ENCODE data around the gene SDR42E2.

The SDR42E2 gene

DNA sequence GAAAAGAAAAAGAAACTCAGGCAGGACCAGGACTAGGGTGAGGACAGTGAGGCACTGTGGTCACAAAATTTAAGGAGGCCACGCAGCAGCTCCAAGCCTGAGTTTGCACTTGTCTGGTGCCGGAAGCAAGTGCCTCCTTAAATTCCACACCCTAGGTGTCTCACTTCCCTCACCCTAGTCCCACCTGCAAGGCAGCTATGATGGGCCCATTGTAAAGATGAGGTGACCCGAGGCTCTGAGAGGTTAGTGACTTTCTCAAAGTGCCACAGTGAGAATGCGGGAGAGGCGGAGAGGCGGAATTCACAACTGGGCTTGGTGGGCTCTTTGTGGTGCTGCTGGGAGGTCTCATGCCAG is 22.3 kb downstream of the SDR42E2 start:
- Histone ChIP-seq H3K27me3 (ENCODE audit: control insufficient read depth in 1 of 2, insufficient read depth in 2 of 2, low read length in 2 of 2) (no peaks in the 10 kb centered on the region), H3K4me3 (ENCODE audit: low read depth in 1 of 2, low read length in 2 of 2) (no peak overlapping the region), H3K36me3 (ENCODE audit: insufficient read depth, low read length) (no peaks in the 10 kb centered on the region), H3K9me3 (ENCODE audit: low read length) (no peaks in the 10 kb centered on the region), H3K4me1 (ENCODE audit: insufficient read depth, low read length) (peaks cover 13% of the 10 kb centered on the region), H3K27ac (ENCODE audit: low read depth, low read length) (no peak overlapping the region), H3K9ac (ENCODE audit: low read length) (no peak overlapping the region)

DNA sequence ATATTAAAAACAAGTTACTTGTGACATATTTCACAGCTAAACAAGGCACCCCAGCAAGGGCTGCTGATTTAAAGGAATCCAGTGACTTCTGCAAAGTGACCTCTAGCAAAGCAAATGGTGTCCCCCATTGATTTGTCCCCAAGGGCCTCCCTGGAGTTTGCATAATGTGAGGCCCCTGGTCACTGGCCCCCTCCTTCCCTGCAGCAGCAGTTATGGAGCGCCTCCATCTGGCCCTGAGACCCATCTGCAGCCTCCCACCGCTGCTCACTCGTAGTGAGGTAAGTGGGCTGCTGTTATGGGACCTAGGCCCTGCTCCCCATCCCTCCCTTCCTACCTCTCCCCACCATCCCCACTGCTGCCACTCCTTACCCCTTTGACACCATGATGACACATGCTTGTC is 24.2 kb downstream of the SDR42E2 start:
- Histone ChIP-seq H3K9ac (ENCODE audit: low read length) (no peak overlapping the region), H3K9me3 (ENCODE audit: low read length) (no peaks in the 10 kb centered on the region), H3K4me3 (ENCODE audit: low read depth in 1 of 2, low read length in 2 of 2) (no peak overlapping the region), H3K27me3 (ENCODE audit: control insufficient read depth in 1 of 2, insufficient read depth in 2 of 2, low read length in 2 of 2) (no peaks in the 10 kb centered on the region), H3K36me3 (ENCODE audit: insufficient read depth, low read length) (no peaks in the 10 kb centered on the region), H3K27ac (ENCODE audit: low read depth, low read length) (no peak overlapping the region), H3K4me1 (ENCODE audit: insufficient read depth, low read length) (peaks cover 15% of the 10 kb centered on the region)

DNA sequence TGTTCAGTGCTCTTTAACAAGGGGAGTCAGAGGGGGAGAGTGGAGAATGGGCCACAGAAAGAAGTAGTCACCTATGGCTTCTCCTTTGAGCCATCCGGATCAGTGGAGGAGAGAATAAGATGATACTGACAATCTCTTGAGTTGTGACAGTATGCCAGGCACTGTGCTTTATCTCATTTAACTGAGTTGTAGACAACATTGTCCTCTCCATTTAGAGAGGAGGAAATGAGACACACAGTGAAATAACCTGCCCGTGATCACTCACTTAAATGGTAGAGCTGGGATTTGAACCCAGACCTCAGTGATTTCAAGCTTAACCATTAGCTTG is 25.9 kb downstream of the SDR42E2 start:
- no peak overlapping the region for H3K27ac ChIP-seq (ENCODE audit: low read depth, low read length)
- H3K9ac ChIP-seq (ENCODE audit: low read length): no peak overlapping the region
- H3K27me3 ChIP-seq (ENCODE audit: control insufficient read depth in 1 of 2, insufficient read depth in 2 of 2, low read length in 2 of 2): no peaks in the 10 kb centered on the region
- no peaks in the 10 kb centered on the region for H3K9me3 ChIP-seq (ENCODE audit: low read length)
- peaks cover 32% of the 10 kb centered on the region for H3K4me1 ChIP-seq (ENCODE audit: insufficient read depth, low read length)
- H3K4me3 ChIP-seq (ENCODE audit: low read depth in 1 of 2, low read length in 2 of 2): no peak overlapping the region
- no peaks in the 10 kb centered on the region for H3K36me3 ChIP-seq (ENCODE audit: insufficient read depth, low read length)

DNA sequence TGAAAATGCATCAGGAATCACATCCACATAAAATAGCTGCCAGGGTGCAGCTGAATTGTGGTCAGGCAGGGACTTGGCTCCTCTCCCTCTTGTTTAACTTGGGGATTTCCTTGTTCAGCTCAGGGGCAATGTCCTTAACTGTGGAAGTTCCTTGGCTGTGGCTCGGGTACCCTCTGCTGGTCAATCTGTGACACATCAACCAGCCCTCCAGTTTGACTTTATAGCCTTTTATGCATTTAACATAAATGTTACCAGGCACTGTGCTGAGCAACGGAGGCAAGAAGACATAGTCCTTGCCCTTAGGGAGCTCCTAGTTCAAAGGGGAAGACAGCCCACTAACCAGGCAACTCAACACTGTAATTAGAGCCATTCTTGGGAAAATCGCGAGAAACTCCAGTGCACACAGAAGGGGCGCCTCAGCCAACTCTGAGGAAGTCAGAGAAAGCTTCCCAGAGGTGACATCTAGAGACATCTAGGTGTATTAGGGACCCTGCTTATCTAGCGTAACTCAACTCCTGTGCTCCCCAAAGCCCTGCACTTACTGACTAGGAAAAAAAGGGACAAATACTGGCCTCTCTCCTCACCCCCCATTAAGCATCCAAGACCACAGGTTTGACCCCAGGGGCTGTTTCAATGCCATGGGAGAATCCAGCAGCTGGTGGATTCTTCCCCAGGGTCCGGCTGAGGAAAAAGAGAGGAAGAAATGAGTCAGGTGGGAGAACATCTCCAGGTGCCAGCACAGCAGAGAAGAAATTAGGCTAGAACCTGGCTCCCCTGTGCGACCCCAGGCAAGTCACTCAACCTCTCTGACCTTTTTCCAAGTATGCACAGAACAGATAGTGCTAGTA is 26.5 kb downstream of the SDR42E2 start:
- peak overlapping the region; percentile 36 for H3K27ac ChIP-seq (ENCODE audit: low read depth, low read length)
- H3K9ac ChIP-seq (ENCODE audit: low read length): no peak overlapping the region
- H3K36me3 ChIP-seq (ENCODE audit: insufficient read depth, low read length): no peaks in the 10 kb centered on the region
- H3K9me3 ChIP-seq (ENCODE audit: low read length): no peaks in the 10 kb centered on the region
- no peaks in the 10 kb centered on the region for H3K27me3 ChIP-seq (ENCODE audit: control insufficient read depth in 1 of 2, insufficient read depth in 2 of 2, low read length in 2 of 2)
- no peak overlapping the region for H3K4me3 ChIP-seq (ENCODE audit: low read depth in 1 of 2, low read length in 2 of 2)
- H3K4me1 ChIP-seq (ENCODE audit: insufficient read depth, low read length): peaks cover 32% of the 10 kb centered on the region

DNA sequence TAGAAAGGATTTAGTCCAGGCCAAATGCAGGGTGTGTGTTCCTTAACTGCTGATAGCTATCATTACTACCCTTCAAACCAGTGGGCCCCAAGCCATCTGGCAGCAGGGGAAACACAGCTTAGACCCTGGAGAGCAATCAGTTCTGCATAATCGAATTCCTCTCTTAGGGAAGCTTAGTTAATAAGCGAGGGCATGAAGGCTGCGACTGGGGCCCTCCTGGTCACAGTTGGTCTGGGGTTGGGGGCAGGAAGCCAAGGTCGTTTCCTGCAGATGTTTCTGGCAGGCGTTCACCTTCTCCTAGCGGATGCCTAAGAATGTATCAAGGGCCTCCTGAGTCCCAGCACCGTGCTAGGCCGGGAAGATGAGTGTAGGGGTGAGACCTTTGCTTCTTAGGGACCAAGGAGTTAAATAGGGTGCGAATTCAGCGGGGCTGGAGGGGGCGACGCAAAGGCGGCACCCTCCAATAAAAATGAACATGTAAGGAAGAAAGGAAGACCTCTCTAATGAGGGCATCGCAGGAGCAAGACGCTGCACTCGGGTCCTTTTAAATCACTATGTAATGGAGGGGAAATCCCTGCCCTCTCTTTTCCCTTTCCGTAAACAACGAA is 27.3 kb downstream of the SDR42E2 start:
- Histone ChIP-seq H3K9ac (ENCODE audit: low read length) (no peak overlapping the region), H3K4me3 (ENCODE audit: low read depth in 1 of 2, low read length in 2 of 2) (peak overlapping the region; percentile 40 to 70), H3K36me3 (ENCODE audit: insufficient read depth, low read length) (no peaks in the 10 kb centered on the region), H3K27ac (ENCODE audit: low read depth, low read length) (peak overlapping the region; percentile 72), H3K4me1 (ENCODE audit: insufficient read depth, low read length) (peaks cover 32% of the 10 kb centered on the region), H3K27me3 (ENCODE audit: control insufficient read depth in 1 of 2, insufficient read depth in 2 of 2, low read length in 2 of 2) (no peaks in the 10 kb centered on the region), H3K9me3 (ENCODE audit: low read length) (no peaks in the 10 kb centered on the region)

DNA sequence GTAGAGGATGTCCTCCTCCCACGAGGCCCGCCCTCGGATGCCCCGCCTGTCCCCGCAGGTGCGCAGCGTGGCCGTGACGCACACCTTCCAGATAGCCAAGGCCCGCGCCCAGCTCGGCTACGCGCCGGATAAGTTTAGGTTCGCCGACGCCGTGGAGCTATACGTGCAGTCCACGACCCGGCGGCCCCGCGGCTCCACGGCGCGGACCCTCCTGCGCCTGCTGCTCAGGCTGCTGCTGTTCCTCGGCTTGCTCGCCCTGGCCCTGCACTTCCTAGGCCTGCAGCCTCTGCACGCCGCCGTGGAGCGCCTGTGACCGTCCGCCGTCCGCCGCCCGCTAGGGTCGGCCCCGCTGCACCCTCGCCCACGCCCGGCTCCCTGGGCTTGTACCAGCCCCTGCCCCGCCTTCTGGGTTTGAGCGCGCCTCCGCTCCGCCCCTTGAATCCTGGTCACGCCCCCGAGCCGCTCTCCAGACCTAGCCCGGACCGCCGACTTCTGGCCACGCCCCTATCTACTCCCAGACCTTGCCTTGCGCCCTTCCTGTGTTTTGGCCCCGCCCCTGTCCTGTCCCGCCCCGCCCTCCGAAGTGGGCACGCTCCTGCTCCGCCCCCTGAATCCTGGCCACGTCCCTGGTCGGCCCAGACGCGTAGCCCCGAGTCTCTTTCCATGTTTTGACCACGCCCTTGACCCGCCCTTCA is 27.9 kb downstream of the SDR42E2 start:
- Histone ChIP-seq H3K9ac (ENCODE audit: low read length) (no peak overlapping the region), H3K36me3 (ENCODE audit: insufficient read depth, low read length) (no peaks in the 10 kb centered on the region), H3K27me3 (ENCODE audit: control insufficient read depth in 1 of 2, insufficient read depth in 2 of 2, low read length in 2 of 2) (no peaks in the 10 kb centered on the region)

DNA sequence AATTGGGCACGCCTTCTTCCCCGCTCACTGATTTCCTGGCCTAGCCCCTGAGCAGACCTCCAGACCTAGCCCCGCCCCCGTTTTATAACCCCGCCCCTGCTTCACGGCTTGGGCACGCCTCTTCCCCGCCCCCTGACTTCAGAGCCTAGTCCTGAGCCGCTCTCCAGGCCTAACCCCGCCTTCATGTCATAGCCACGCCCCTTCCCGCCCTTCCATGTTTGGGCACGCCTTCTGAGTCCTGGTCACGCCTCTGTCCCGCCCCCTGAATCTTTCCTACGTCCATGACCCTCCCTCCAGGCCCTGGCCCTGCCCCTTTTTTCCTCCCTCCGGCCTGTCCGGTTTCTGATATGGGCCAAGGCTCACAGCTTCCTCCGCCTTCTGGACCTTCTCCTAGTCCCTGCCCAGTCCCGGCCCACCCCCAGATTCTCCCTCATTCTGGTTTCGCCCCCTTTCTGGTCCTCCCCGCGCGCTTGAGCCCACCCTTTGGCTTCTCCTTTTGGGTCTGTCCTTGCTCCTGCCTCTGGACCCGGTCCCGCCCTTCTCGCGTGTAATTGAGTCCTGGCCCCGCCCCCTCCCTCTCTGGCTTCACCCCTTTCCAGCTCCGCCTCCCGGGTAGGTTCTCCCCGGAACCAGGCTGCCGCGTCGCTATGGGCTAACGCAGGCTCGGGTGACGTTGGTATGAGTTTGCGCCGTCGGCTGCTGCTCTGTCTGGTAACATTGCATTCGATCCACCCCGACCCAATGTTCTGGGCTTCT is 28.6 kb downstream of the SDR42E2 start:
- Histone ChIP-seq H3K9ac (ENCODE audit: low read length) (peak overlapping the region; percentile 85), H3K4me1 (ENCODE audit: insufficient read depth, low read length) (peaks cover 32% of the 10 kb centered on the region)

More for the DNA sequence above, 27.9 kb downstream of the SDR42E2 start:
- Histone ChIP-seq H3K4me1 (ENCODE audit: insufficient read depth, low read length) (peaks cover 32% of the 10 kb centered on the region), H3K4me3 (ENCODE audit: low read depth in 1 of 2, low read length in 2 of 2) (peak overlapping the region; percentile 40 to 70), H3K27ac (ENCODE audit: low read depth, low read length) (peak overlapping the region; percentile 72), H3K9me3 (ENCODE audit: low read length) (no peaks in the 10 kb centered on the region)

DNA sequence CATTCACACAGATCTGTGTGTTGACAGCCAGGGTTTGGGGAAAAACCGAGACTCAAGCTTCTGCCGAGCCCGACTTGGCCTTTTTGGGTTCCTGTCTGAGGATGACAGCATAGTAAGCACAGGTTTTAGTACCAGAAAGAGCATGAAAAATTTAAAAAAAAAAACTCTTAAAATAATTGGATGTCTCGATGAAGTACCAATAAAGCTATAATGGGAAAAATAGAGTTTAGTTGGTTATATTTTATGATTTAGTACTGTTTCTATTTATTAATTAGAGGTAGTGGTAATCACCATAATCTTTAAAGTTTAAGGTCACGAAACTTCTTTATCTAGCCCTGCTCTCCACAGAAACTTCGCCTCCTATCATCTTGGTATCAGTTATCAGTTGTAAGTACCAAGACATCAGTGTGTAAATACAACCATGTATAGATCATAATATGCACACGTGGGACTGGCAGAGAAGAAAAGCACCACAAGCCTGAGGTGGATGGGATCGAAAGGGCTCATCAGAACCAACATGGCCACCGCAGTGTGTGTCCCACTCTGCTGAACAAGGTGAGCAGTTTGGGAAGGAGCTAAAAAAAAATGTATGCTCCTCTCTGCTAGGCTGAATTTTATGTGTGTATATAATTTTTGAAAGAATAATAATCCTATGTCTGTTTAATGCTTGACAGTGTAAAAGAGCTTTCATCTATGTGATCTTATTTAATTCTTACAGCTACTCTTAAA is 29.4 kb downstream of the SDR42E2 start:
- Histone ChIP-seq H3K9me3 (ENCODE audit: low read length) (no peaks in the 10 kb centered on the region), H3K27ac (ENCODE audit: low read depth, low read length) (peak overlapping the region; percentile 84), H3K36me3 (ENCODE audit: insufficient read depth, low read length) (no peaks in the 10 kb centered on the region), H3K4me3 (ENCODE audit: low read depth in 1 of 2, low read length in 2 of 2) (peak overlapping the region; percentile 44 to 51), H3K9ac (ENCODE audit: low read length) (peak overlapping the region; percentile 85), H3K27me3 (ENCODE audit: control insufficient read depth in 1 of 2, insufficient read depth in 2 of 2, low read length in 2 of 2) (no peaks in the 10 kb centered on the region), H3K4me1 (ENCODE audit: insufficient read depth, low read length) (peaks cover 36% of the 10 kb centered on the region)

More for the DNA sequence above, 28.6 kb downstream of the SDR42E2 start:
- no peaks in the 10 kb centered on the region for H3K27me3 ChIP-seq (ENCODE audit: control insufficient read depth in 1 of 2, insufficient read depth in 2 of 2, low read length in 2 of 2)
- H3K36me3 ChIP-seq (ENCODE audit: insufficient read depth, low read length): no peaks in the 10 kb centered on the region
- H3K27ac ChIP-seq (ENCODE audit: low read depth, low read length): peak overlapping the region; percentile 84
- H3K4me3 ChIP-seq (ENCODE audit: low read depth in 1 of 2, low read length in 2 of 2): peak overlapping the region; percentile 44 to 51
- H3K9me3 ChIP-seq (ENCODE audit: low read length): no peaks in the 10 kb centered on the region

DNA sequence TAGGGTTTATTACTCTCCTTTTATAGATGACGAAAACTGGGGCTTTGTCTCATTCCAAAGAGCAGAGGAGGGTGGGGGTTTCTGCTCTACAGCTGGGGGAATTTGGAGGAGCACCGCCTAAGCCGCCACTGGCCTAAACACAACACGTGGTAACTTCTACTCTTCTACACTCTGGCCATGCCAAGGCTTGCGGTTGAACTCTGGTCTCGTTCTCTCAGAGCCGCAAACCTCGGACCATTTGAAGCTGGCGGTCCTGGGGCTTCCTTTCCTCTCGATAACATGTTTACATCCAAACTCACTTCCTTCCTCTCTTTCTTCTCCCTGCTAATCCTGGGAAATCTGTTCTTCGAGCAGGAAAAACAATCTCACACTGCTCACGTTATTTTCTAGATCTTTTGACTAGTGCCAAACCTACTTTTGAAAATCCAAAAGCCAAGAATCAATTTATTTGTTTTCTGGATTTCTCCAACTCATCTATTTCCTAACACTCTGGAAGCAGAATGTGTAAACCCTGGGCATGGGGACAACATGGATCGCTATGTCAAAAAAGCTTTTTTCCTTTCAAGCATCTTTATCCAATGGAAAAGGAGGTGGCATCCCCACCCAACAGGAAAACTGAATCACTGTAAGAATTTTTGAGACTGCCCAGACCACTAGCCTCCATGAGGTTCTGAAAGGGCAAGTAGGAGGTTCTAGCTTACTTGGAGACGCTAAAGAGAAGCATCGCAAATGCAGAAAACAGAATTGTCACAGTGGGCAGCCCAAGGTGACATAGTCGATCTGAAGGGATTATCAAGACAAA is 30.2 kb downstream of the SDR42E2 start:
- peak overlapping the region in 1 of 2 donors; percentile 51 for H3K4me3 ChIP-seq (ENCODE audit: low read depth in 1 of 2, low read length in 2 of 2)

DNA sequence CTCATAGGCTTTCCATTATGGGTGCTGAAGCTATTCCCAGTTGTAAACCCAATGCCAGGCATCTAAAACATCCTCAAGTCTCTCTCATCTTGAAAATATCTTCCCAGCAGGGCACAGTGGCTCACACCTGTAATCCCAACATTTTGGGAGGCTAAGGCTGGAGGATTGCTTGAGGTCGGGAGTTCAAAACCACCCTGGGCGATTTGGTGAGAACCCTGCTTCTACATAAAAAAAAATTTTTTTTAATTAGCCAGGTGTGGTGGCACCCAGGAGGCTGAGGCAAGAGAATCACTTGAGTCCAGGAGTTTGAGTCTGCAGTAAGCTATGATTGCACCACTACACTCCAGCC is 30.7 kb downstream of the SDR42E2 start:
- Histone ChIP-seq H3K9me3 (ENCODE audit: low read length) (no peaks in the 10 kb centered on the region), H3K36me3 (ENCODE audit: insufficient read depth, low read length) (no peaks in the 10 kb centered on the region), H3K27me3 (ENCODE audit: control insufficient read depth in 1 of 2, insufficient read depth in 2 of 2, low read length in 2 of 2) (no peaks in the 10 kb centered on the region), H3K27ac (ENCODE audit: low read depth, low read length) (no peak overlapping the region), H3K4me1 (ENCODE audit: insufficient read depth, low read length) (peaks cover 36% of the 10 kb centered on the region), H3K4me3 (ENCODE audit: low read depth in 1 of 2, low read length in 2 of 2) (no peak overlapping the region), H3K9ac (ENCODE audit: low read length) (no peak overlapping the region)

More for the DNA sequence above, 30.2 kb downstream of the SDR42E2 start:
- no peaks in the 10 kb centered on the region for H3K9me3 ChIP-seq (ENCODE audit: low read length)
- H3K9ac ChIP-seq (ENCODE audit: low read length): peak overlapping the region; percentile 85
- peaks cover 36% of the 10 kb centered on the region for H3K4me1 ChIP-seq (ENCODE audit: insufficient read depth, low read length)
- peak overlapping the region; percentile 84 for H3K27ac ChIP-seq (ENCODE audit: low read depth, low read length)
- no peaks in the 10 kb centered on the region for H3K27me3 ChIP-seq (ENCODE audit: control insufficient read depth in 1 of 2, insufficient read depth in 2 of 2, low read length in 2 of 2)
- H3K36me3 ChIP-seq (ENCODE audit: insufficient read depth, low read length): no peaks in the 10 kb centered on the region

All from muscle layer of colon (tissue), 2 donors.